GM19238 (cell line): ENCODE measurements around the gene CYP2C9.
"Not testable (repeated sequence)": the region's sequence is repeated elsewhere in the genome, so short reads cannot be mapped to it uniquely, and the experiment has no call there.

ENCODE experiments used
- DNase-seq: peaks from one replicate; pipeline ENCODE4 v3.0.0; 2011; ENCODE audit warnings: low spot score; ENCODE audit not compliant: insufficient read length

Gene CYP2C9

GRCh38 chr10:94938383-94938782 lies at the start of gene CYP2C9:
Gene CYP2C9 (plus strand): TSS chr10:94938658. CDS start chr10:94938683, 25 bp downstream.
- DNase-seq: no peak

- no peak for DNase-seq
These were observed 49.3 kb upstream of the CYP2C9 start for GRCh38 chr10:94889123-94889522.

- DNase-seq: no peak
These were observed 48.0 kb upstream of the CYP2C9 start for GRCh38 chr10:94890264-94891022.

GRCh38 chr10:94898414-94898813 lies 40.0 kb upstream of the CYP2C9 start:
- DNase-seq: not testable (repeated sequence)

GRCh38 chr10:94902080-94902479 lies 36.4 kb upstream of the CYP2C9 start:
- no peak for DNase-seq

GRCh38 chr10:94902570-94902969 lies 35.9 kb upstream of the CYP2C9 start:
- no peak for DNase-seq

- DNase-seq: not testable (repeated sequence)
These were observed 33.8 kb upstream of the CYP2C9 start for GRCh38 chr10:94904506-94905148.

- DNase-seq: no peak
These were observed 22.0 kb upstream of the CYP2C9 start for GRCh38 chr10:94916423-94916822.

- no peak for DNase-seq
These were observed 1.7 kb upstream of the CYP2C9 start for GRCh38 chr10:94936721-94937120.

GRCh38 chr10:94943432-94944103 lies 5.1 kb downstream of the CYP2C9 start:
- DNase-seq: not testable (repeated sequence)

- not testable (repeated sequence) for DNase-seq
These were observed 7.7 kb downstream of the CYP2C9 start for GRCh38 chr10:94946181-94946580.

GRCh38 chr10:94963901-94964300 lies 25.4 kb downstream of the CYP2C9 start:
- DNase-seq: no peak

GRCh38 chr10:94983555-94983954 lies 45.1 kb downstream of the CYP2C9 start:
- no peak for DNase-seq

GRCh38 chr10:94989192-94989591 lies 50.7 kb downstream of the CYP2C9 start:
- no peak for DNase-seq

- no peak for DNase-seq
These were observed 52.9 kb downstream of the CYP2C9 start for GRCh38 chr10:94991243-94991888.

GRCh38 chr10:94992811-94993210 lies 54.4 kb downstream of the CYP2C9 start:
- no peak for DNase-seq

- DNase-seq: no peak
These were observed 59.3 kb downstream of the CYP2C9 start for GRCh38 chr10:94997741-94998174.

GRCh38 chr10:95026461-95026860 lies 88.0 kb downstream of the CYP2C9 start:
- no peak for DNase-seq

GRCh38 chr10:95031656-95032055 lies 93.2 kb downstream of the CYP2C9 start:
- no peak for DNase-seq

GRCh38 chr10:95034401-95034800 lies 95.9 kb downstream of the CYP2C9 start:
- DNase-seq: no peak
